Stimulated activated CD8-positive, alpha-beta memory T cell treated with anti-CD3 and anti-CD28 coated beads, Interleukin-7, amount 100 ng/mL, for 24 hours (primary cell): ENCODE measurements around the gene INSC.
"Not testable (repeated sequence)": the region's sequence is repeated elsewhere in the genome, so short reads cannot be mapped to it uniquely, and the experiment has no call there.

ENCODE experiments used
- DNase-seq: peaks from one replicate; pipeline ENCODE4 v3.0.0-alpha.2; 2020; ENCODE audit warnings: low read depth

Gene INSC

GRCh38 chr11:15114501-15115475 lies at the start of gene INSC:
Gene INSC (plus strand): TSS chr11:15114923. CDS start chr11:15149175, 34,252 bp downstream.
- DNase-seq, result no peak

- DNase-seq, result not testable (repeated sequence)
These were observed 45.0 kb upstream of the INSC start for GRCh38 chr11:15069751-15070150.

- no peak for DNase-seq
These were observed 43.0 kb upstream of the INSC start for GRCh38 chr11:15071556-15072255.

GRCh38 chr11:15072551-15073143 lies 42.1 kb upstream of the INSC start:
- DNase-seq, result no peak

GRCh38 chr11:15073361-15074205 lies 41.1 kb upstream of the INSC start, which contains the start of gene CALCB:
Gene CALCB (plus strand): TSS chr11:15073593. CDS start chr11:15074719, 1,126 bp downstream.
- DNase-seq, result no peak

- peak; percentile 79 for DNase-seq
These were observed 40.2 kb upstream of the INSC start for GRCh38 chr11:15074206-15075161.

- DNase-seq, result no peak
These were observed 39.6 kb upstream of the INSC start for GRCh38 chr11:15075162-15075526.

GRCh38 chr11:15091175-15091574 lies 23.5 kb upstream of the INSC start:
- no peak for DNase-seq

GRCh38 chr11:15091625-15092024 lies 23.1 kb upstream of the INSC start:
- DNase-seq, result no peak

GRCh38 chr11:15093432-15093831 lies 21.3 kb upstream of the INSC start:
- DNase-seq, result no peak

- no peak for DNase-seq
These were observed 18.9 kb upstream of the INSC start for GRCh38 chr11:15095736-15096228.

GRCh38 chr11:15097411-15097810 lies 17.3 kb upstream of the INSC start:
- no peak for DNase-seq

- no peak for DNase-seq
These were observed 15.5 kb upstream of the INSC start for GRCh38 chr11:15099267-15099666.

- DNase-seq, result peak; percentile 23
These were observed 13.5 kb upstream of the INSC start for GRCh38 chr11:15101072-15101709.

- DNase-seq, result no peak
These were observed 10.6 kb upstream of the INSC start for GRCh38 chr11:15104166-15104565.

GRCh38 chr11:15106201-15106965 lies 8.3 kb upstream of the INSC start:
- no peak for DNase-seq

- DNase-seq, result no peak
These were observed 6.8 kb upstream of the INSC start for GRCh38 chr11:15107730-15108515.

GRCh38 chr11:15108592-15109130 lies 6.1 kb upstream of the INSC start:
- no peak for DNase-seq
